IPS-NIHi7 (cell line): Measurements from ENCODE around the gene SBF1.
"Not testable (repeated sequence)": the region's sequence is repeated elsewhere in the genome, so short reads cannot be mapped to it uniquely, and the experiment has no call there.

ENCODE experiments used
- DNase-seq: peaks from one replicate; pipeline ENCODE4 v3.0.0; 2012; ENCODE audit warnings: mixed read lengths; ENCODE audit errors: extremely low spot score

The SBF1 gene

DNA sequence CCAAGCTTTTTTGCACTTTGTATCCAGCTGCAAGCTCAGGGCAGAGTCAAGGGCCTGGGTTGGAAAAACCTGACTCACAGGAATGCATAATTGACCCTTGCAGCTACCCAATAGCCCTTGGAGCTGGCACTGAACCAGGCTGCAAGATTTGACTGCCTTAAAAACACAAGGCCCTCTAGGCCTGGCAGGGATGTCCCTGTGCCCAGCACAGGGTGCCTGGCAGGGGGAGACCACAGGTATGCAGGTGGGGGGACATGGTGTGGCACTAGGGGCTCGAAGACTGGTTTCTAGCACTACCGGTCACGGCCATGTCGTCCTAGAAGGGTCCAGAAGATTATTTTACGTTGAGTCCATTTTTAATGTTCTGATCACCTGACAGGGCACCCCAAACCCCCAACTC, 30.2 kb downstream of the SBF1 start:
- no peak for DNase-seq

DNA sequence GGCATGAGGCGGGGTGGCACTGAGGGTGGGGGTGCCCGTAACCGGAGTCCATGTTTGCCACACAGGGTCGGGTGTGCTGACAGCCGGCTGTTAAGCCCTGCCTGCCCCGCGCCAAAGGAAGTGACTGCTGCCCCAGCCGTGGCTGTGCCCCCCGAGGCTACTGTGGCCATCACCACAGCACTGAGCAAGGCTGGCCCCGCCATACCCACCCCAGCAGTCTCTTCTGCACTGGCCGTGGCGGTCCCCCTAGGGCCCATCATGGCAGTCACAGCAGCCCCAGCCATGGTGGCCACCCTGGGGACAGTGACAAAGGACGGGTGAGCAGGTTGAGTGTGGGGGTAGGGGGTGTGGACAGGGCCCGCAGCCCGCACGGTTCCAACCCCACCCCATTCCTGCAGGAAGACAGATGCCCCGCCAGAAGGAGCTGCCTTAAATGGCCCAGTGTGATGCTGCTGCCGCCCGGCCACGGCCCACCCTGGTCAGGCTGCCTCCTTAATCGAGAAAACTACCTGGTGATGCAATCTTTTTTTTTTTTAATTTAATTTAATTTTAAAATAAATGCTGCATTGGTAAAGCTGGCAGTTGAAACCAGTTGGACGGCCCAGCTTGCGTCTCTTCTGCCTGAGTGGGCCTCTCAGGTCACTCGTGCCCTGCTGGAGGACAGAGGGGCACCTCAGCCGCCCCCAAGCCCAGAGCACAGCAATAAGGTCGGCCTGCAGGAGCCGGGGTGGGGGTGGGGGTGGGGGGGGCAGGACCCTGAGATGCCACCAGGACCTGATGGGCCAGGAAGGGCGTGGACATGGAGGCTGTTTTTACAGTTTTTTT, 30.8 kb downstream of the SBF1 start:
- DNase-seq: no peak

GRCh38 chr22:50443197-50443596, 31.6 kb downstream of the SBF1 start:
- DNase-seq: no peak

- DNase-seq: no peak
These were observed 33.3 kb downstream of the SBF1 start for GRCh38 chr22:50441428-50441993.

DNA sequence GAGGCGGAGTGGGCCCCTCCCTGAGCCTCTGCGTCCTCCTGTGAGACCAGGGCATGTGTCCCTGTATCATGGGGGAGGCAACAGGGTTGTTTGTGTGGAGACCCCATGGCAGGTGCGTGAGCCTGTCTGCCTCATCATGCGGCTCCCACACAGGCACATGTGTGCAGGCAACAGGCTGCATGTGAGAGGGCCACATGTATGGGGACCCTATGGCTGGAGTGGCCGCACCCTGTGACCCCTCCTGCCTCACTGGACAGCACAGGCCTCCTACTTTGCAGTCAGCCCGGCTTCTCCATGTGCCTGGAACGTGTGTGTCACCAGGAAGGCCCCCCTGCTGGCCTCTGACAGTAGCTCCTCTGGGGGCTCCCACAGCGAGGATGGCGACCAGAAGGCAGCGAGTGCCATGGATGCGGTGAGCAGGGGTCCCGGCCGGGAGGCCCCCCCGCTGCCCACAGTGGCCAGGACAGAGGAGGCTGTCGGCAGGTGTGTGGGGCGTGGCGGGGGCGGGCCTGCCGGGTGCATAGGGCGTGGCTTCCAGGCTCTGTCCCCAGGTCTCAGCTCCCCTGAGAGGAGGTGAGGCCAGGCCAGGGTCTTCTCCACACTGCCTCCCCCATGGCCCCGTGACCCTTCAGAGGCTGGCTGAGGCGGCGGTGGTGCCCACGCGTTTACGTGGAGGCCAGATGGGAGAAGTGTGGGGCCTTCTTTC, 34.1 kb downstream of the SBF1 start:
- DNase-seq: no peak

DNA sequence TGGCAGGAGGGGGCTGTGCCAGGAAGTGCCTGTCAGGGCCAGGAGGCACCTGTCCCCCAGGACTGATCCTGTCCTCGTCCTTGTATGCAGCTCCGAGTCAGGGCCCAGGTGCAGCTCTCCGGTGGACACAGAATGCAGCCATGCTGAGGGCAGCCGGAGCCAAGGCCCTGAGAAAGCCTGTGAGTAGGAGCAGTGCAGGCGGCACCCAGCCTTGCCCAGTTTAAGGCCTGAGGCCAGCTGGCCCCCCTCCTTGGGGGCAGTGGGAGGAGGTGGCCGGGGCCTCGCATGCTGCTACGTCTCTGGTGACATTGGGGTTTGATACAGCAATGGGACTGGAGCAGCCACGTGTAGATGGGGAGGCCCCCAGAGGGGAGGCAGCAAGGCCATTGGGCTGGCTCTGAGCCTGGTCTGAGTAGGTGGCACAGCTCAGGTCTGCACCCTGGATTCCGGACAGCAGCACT, 34.9 kb downstream of the SBF1 start:
- DNase-seq: no peak

- DNase-seq: no peak
These were observed 35.4 kb downstream of the SBF1 start for GRCh38 chr22:50439314-50439870.

DNA sequence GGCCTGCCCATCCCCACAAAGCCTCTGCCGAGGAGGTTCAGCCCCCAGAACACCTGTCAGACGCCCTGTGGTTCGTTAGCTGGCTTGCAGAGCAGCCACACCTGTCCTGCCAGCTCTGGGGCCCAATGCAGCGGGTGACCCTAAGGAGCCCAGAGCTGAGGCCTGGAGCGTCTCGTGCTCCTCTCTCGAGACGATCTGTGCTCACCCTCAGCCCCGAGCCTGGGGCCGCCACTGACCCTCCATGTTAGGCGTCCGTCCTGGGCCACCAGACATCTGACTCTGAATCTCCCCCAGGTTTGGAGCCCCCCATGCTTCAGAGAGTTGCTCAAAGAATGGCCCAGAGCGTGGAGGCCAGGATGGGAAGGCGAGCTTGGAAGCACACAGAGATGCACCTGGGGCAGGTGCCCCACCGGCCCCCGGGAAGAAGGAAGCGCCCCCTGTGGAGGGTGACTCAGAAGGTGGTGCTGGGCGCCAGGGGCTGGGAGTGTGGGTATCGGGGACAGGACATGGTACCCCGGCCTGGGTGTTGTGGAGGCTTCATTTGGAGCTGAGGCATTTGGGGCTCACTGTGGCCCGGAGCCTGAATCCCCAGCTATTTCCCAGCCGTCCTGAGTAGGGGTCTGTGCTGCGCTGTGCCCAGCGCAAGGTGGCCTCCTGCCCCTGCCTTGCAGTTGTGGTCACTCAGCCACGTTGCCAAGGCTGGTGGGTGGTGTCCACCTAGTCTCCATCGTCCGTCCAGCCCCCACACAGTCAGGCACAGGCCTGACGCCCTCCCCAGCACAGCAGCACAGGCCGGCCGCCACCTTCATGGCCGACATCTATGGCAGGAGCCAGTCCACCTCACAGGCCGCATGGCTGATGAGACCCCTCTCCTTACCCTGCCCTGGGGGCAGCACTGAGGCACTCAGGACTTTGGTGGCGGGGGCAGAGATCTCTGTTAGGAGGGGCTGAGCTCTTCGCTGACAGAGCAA, 36.2 kb downstream of the SBF1 start:
- no peak for DNase-seq

DNA sequence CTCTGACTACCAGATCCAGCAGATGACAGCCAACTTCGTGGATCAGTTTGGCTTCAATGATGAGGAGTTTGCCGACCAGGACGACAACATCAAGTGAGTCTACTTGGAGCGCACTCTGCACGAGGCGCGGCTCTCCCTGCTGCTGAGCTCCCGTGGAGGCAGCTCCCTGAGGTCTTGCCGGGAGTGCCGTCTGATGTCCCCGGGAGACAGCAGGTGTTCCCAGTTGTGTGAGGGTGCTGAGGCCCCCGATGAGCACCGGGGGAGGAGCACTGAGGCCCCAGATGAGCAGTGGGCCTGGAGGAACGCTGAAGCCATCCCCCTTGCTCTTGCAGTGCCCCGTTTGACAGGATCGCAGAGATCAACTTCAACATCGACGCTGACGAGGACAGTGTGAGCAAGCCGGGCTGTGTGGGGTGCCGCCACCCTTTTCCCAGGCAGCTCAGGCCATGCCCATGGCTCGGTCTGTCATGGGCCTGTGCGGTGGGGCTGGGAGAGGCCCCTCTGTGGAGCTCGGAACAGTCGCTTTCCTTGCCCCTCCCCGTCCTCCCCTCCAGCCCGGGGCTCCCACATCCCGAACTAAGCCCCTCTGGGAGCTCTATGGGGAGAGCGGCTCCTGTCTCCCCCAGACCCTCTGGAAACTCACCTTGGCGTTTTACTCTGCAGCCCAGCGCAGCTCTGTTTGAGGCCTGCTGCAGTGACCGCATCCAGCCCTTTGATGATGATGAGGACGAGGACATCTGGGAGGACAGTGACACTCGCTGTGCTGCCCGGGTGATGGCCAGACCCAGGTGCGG, 37.1 kb downstream of the SBF1 start:
- DNase-seq: no peak

DNA sequence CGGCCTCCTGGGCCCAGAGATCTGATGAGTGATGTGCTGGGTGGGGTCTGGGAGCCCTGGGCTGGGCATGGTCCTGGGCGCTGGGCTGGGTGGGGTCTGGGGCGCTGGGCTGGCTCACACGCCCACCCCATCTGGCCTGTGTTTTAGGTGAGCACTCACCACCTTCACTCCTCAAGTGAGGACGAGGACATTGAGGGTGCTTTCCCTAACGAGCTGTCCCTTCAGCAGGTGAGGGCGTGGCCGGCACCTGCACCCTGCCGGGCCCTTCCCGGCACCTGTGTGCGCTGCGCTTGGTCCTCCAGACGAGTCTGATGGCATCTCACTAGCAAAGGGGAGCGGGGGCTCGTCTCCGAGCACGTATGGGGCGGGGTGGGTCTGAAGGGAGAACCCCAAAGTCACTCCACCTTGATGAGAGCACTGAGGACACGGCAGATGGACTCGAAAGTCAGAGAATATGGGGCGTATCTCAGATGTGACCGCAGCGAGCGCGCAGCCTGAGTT, 37.9 kb downstream of the SBF1 start:
- DNase-seq: no peak

DNA sequence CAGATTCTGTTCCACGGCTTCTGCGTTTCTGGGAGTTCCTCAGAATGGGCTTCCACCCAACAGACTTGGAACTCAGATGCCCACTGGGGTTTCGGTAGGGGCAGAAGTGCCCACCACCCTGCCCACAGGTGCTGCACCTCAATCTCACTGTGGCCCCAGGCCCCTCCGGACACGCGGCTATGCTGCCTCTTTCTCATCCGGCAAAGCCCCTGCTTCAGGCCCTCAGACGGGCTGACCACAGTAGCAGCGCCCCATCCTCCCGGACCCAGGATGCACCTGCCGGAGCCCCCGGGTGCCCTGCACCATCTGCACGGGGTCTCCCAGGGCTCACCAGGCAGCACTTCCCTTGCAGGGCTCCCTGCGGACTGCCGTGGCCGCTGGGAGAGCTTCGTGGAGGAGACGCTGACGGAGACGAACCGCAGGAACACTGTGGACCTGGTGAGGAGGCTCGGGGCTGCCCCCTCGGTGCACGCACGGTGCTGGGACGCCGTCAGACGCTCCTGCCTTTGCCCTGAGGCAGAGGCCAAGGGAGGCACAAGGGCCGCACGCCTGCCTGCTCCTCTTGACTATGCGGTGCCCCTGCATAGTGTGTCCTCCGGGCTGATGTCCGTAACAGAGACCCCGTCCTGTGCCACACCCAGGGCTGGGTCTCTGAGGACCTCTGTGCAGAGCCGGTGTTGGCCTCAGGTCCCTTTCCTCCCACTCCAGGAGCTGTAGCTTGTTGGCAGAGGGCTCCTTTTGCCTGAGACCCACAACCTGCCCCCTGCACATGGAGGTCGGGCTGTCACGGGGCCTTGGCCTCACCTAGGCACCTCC, 38.6 kb downstream of the SBF1 start:
- no peak for DNase-seq

DNA sequence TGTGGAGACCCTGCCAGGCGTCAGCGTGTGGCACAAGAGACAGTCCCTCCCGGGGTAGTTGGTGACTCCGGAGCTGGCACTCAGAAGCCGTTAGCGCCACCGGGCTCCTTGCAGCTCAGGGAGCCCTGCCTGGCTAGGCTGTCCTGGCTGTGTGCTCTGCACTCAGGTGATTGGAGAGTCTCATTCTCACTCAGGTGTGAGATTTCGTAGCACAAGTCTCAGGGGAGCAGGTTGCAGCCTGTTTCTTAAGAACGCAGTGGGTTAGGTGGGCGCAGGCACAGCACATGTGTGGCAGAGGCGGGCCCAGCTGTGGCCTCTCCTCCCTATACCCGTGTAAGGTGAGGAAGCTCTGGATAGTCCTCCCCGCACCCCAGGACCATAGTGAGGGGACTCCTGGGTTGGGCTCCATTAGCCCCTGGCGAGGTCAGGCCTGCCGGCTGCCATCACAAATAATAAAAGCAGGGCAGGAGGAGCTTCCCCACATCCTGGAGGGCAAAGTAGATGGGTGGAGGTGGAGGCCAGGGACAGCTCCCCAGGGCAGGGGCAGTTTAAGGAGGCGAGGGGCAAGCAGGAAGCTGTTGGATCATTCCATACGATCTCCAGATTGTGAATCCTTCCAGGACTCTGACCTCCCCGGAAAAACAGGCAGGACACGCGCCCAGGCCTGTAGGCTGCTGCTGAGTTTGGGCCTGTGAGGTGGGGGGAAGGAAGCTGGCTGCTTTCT, 39.4 kb downstream of the SBF1 start:
- DNase-seq: no peak

- no peak for DNase-seq
These were observed 40.0 kb downstream of the SBF1 start for GRCh38 chr22:50434849-50435248.

GRCh38 chr22:50432877-50433510, 41.8 kb downstream of the SBF1 start:
- not testable (repeated sequence) for DNase-seq

GRCh38 chr22:50432131-50432876, 42.5 kb downstream of the SBF1 start:
- no peak for DNase-seq

DNA sequence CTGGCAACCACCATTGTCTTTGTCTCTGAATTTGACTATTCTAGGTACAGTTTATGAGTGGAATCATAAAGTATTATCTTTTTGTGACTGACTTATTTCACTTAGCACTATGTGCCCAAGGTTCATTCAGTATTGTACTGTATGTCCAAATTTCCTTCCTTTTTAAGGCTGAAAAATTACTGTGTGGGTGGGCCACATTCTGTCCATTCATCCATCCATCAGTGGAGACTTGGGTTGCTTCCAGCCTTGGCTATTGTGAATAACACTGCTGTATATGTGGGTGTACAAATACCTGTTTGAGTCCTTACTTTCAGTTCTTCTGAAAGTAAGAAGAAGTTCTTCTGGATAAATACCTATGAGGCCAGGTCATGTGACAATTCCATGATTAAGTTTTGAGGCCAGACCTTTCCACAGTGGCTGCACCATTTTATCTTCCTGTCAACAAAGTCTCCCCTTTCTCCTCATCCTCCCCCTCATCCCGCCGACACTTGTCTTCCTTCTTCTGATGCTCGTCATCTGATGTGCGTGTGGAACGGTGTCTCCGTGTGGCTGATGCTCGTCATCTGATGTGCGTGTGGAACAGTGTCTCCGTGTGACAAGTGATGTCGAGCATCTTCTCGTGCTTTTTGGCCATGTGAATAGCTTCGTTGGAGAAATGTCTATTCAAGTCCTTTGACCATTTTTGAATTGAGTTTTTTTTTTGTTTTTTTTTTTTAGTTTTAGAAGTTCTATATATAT, 49.5 kb downstream of the SBF1 start:
- DNase-seq: no peak

- DNase-seq: no peak
These were observed 50.9 kb downstream of the SBF1 start for GRCh38 chr22:50423956-50424355.
